Stimulated activated CD8-positive, alpha-beta memory T cell treated with anti-CD3 and anti-CD28 coated beads, Interleukin-12 subunit alpha, Interleukin-12 subunit beta, amount 100 ng/mL, for 4 hours (primary cell): ENCODE results near the gene NCKAP5.
"Not testable (repeated sequence)": the region's sequence is repeated elsewhere in the genome, so short reads cannot be mapped to it uniquely, and the experiment has no call there.

Experiments used
- DNase-seq: peaks from one replicate; pipeline ENCODE4 v3.0.0-alpha.2; 2020; ENCODE audit warnings: low read depth

Gene NCKAP5

DNA sequence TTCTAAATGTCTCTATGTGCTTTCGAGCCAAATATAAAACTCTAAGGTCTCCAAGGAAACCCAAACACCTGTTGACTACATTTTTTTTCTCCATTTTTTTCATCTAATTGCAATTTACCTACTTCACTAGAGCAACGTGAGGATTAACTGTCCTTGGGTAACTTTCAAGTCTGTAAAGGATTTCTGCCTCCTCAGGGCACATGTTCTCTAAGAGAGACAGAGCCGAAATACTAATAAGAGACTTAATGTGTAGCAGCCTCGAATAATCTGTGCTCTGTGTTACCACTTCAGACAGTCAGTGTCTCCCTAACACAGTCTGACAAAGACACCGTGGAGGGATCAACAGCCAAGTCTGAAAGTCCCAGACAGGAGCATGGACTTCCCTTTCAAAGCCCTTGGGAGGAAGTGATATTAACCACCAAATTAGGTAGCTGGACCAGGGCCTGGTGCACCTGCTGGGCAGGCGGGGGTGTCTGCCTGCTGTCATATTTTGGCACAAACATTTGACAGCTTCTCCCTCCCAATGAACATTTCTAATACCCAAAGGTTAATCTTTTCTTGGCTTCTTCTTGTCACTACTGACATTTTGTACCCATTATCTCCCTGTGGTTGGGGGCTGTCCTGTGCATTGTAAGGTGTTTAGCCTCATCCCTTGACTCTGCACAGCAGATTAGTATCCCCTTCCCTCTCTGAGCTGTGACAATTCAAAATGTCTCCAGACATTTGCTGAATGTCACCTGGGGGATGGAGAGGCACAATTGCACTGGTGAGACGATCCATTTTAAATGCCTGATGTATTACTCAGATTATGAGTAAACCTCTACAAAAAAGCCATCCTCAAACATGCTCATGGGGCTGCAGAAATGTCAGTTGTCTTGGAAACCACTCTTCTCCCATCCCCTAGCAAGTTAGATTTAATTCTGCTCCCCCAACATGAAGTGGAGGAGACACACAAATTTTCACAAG, 852.6 kb downstream of the NCKAP5 start:
- DNase-seq = no peak

GRCh38 chr2:132703396-132703795, 864.9 kb downstream of the NCKAP5 start:
- no peak for DNase-seq

GRCh38 chr2:132701810-132702209, 866.5 kb downstream of the NCKAP5 start:
- DNase-seq = no peak

DNA sequence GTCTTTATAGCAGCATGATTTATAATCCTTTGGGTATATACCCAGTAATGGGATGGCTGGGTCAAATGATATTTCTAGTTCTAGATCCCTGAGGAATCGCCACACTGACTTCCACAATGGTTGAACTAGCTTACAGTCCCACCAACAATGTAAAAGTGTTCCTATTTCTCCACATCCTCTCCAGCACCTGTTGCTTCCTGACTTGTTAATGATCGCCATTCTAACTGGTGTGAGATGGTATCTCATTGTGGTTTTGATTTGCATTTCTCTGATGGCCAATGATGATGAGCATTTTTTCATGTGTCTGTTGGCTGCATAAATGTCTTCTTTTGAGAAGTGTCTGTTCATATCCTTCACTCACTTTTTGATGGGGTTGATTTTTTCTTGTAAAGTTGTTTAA, 868.5 kb downstream of the NCKAP5 start:
- not testable (repeated sequence) for DNase-seq

DNA sequence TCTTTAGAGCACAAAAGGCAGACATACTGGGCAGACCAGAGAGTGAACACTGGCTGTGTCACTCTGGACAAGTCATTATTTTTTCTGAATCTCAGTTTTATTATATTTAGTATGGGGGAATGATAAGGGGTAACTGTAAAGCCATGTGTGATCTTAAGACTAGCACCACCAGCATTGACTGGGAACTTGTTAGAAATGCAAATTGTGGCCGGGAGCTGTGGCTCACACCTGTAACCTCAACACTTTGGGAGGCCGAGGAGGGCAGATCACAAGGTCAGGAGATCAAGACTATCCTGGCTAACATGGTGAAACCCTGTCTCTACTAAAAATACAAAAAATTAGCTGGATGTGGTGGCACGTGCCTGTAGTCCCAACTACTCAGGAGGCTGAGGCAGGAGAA, 869.9 kb downstream of the NCKAP5 start:
- DNase-seq = not testable (repeated sequence)

GRCh38 chr2:132697556-132698205, 870.6 kb downstream of the NCKAP5 start:
- DNase-seq = no peak

GRCh38 chr2:132692816-132693215, 875.4 kb downstream of the NCKAP5 start:
- no peak for DNase-seq

DNA sequence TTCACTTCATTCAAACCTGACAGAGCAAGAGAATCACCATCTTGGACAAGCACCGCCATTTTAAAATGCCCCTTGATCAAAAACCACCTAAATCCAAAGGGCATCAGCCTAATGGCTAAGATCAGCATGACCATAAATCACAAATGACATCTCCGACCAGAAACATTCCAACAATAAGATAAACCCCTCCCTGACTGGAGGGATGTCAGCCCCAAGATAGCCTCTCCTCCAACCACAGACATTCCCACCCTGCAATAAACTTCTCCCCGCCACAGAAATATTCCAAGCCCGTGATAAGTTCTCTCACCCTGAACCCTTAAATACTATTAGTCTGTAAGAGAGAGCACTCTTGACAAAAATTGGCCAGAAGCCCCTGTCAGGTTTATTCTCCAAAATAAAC, 876.7 kb downstream of the NCKAP5 start:
- no peak for DNase-seq

GRCh38 chr2:132690664-132691303, 877.5 kb downstream of the NCKAP5 start:
- DNase-seq = no peak

DNA sequence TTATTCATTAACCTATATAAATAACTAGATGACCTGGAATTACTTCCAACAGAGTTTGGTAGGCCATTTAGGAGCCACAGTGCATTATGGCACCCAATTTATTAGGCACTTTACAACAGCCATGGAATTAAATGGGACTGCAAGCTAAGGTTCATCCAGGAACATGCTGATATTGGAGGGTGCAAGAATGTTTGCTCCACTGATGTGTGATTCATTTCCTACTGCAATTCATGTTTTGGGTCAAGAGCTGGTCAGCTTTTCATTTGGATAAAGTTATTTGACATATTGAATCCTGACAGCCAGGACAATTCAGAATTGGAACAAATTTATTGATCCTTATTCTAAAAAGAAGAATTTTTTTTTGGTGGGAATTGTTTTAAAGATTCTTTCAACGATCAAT, 886.5 kb downstream of the NCKAP5 start:
- DNase-seq = no peak

DNA sequence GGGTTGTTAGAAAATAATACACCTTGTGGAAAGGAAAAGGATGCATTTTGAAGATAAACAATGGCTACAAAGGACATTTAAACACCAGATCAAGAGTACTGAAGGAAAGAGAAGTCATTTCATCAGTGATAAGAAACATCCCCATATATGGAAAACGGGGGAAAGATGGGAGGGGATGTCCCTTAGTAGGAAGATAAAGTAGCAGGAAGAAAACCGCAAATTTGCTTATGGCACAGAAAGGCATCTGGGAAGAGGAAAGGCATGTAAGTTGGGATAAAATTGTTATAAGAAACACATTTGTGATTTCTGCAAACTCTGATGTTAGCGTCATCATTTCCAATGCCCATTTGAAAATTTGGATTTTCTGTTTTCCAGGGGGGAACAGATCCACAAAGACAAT, 887.7 kb downstream of the NCKAP5 start:
- no peak for DNase-seq

GRCh38 chr2:132678483-132678882, 889.8 kb downstream of the NCKAP5 start:
- DNase-seq = no peak

GRCh38 chr2:132677661-132678060, 890.6 kb downstream of the NCKAP5 start:
- no peak for DNase-seq

- DNase-seq = no peak
Measured at GRCh38 chr2:132676999-132677398, 891.3 kb downstream of the NCKAP5 start.

GRCh38 chr2:132671151-132671835, 897.0 kb downstream of the NCKAP5 start:
- no peak for DNase-seq

GRCh38 chr2:132670496-132671150, 897.6 kb downstream of the NCKAP5 start:
- DNase-seq = no peak

GRCh38 chr2:132669908-132670495, 898.3 kb downstream of the NCKAP5 start, which contains the start of gene LYPD1:
TSS of gene LYPD1 (minus strand) at chr2:132670205. CDS start at chr2:132669932, 273 bp downstream.
- DNase-seq = no peak

DNA sequence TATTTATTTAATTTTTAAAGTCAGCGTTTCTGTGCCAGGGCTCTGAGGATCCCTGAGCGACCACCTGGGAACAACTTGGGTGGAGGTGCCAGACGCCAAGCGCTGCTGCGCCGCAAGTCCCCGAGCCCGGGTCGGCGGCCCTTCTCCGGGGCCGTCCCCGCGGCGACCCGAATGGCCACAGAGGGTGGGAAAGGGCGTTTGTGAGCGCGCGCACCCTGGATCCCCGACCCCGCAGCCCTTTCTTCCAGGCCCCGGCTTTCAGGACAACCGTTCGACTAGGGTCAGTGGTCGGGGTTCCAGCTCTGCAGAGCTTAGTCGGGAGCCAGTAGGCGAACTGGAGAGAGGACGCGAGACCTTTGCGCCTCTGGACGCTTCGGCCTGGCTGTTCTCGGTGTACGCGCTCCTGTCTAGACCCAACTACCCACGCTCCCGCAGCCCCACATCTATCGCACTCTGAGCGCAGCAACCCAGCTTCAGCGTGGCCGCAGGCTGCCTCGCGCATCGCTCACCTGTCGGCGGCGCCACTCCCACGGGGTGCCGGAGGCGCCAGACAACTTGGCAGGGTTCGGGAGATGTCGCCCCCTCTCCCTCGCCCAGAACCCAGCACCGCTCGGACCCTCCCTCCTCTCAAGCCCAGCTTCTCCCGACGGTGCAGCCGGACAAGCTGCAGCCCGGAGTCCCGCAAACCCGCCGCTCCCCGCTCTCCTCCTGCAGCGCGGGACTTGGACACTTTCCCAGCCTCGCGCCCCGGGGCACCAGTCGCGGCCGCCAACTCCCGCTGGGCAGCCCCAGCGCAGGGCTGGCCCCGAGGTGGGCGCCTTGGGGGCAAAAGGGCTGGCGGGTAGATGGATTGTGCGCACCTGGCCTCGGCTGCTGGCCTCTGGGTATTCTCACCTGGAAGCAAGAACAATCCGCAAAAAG, 899.0 kb downstream of the NCKAP5 start:
- DNase-seq = no peak

- DNase-seq = no peak
Measured at GRCh38 chr2:132668189-132668823, 900.0 kb downstream of the NCKAP5 start.

GRCh38 chr2:132667706-132668105, 900.6 kb downstream of the NCKAP5 start:
- no peak for DNase-seq
